Measurements from ENCODE around the gene PDE1C. TPM values are rescaled to one million over a fixed set of nuclear protein-coding genes. Genes with fewer than 3 reads are reported as not detected.

Gene PDE1C
- total RNA-seq, 2 donors from 2014 or later: 0.26 to 0.60 TPM

GRCh38 chr7:31747553-31747952 lies 322.7 kb downstream of the PDE1C start:
- no peak overlapping the region for H3K4me3 Mint-ChIP-seq
- Histone ChIP-seq H3K36me3 (ENCODE audit: control insufficient read depth, insufficient read depth, low read length) (no peaks in the 10 kb centered on the region), H3K27me3 (ENCODE audit: control insufficient read depth, insufficient read depth, low read length, poor library complexity, severe bottlenecking) (peaks cover 6% of the 10 kb centered on the region), H3K27ac (ENCODE audit: low read depth, low read length) (no peak overlapping the region), H3K4me3 (ENCODE audit: low read length) (no peak overlapping the region), H3K4me1 (ENCODE audit: control insufficient read depth, insufficient read depth, low read length) (no peaks in the 10 kb centered on the region), H3K9me3 (ENCODE audit: control insufficient read depth, low read length) (no peaks in the 10 kb centered on the region), H3K9ac (ENCODE audit: extremely low read depth, low read length, poor library complexity, severe bottlenecking) (no peak overlapping the region)
- H3K27me3 Mint-ChIP-seq (ENCODE audit: insufficient read depth): peaks cover 81% of the 10 kb centered on the region
- TF ChIP-seq CTCF (conservative IDR thresholded peaks at IDR 0.05): no peak
- H3K4me1 Mint-ChIP-seq: no peaks in the 10 kb centered on the region
- H3K36me3 Mint-ChIP-seq (ENCODE audit: low read depth): no peaks in the 10 kb centered on the region
- H3K9me3 Mint-ChIP-seq: peaks cover 5% of the 10 kb centered on the region
- no peak for DNase-seq
- H3K27ac Mint-ChIP-seq: no peak overlapping the region

GRCh38 chr7:31744294-31744874 lies 325.8 kb downstream of the PDE1C start:
- Histone ChIP-seq H3K36me3 (ENCODE audit: control insufficient read depth, insufficient read depth, low read length) (no peaks in the 10 kb centered on the region), H3K9me3 (ENCODE audit: control insufficient read depth, low read length) (no peaks in the 10 kb centered on the region), H3K9ac (ENCODE audit: extremely low read depth, low read length, poor library complexity, severe bottlenecking) (no peak overlapping the region), H3K27ac (ENCODE audit: low read depth, low read length) (no peak overlapping the region), H3K4me3 (ENCODE audit: low read length) (no peak overlapping the region), H3K27me3 (ENCODE audit: control insufficient read depth, insufficient read depth, low read length, poor library complexity, severe bottlenecking) (peaks cover 11% of the 10 kb centered on the region), H3K4me1 (ENCODE audit: control insufficient read depth, insufficient read depth, low read length) (no peaks in the 10 kb centered on the region)
- TF ChIP-seq CTCF (conservative IDR thresholded peaks at IDR 0.05): peak; percentile 96
- H3K27ac Mint-ChIP-seq: no peak overlapping the region
- H3K4me1 Mint-ChIP-seq: no peaks in the 10 kb centered on the region
- 5% methylated on average over 4 of the region's 4 CpGs for whole genome bisulfite sequencing, 2 experiments (ENCODE audit: insufficient coverage in 1 of 2, insufficient read length in 1 of 2)
- peaks cover 5% of the 10 kb centered on the region for H3K9me3 Mint-ChIP-seq
- peak; percentile 85 for DNase-seq
- H3K4me3 Mint-ChIP-seq: no peak overlapping the region
- H3K36me3 Mint-ChIP-seq (ENCODE audit: low read depth): no peaks in the 10 kb centered on the region
- H3K27me3 Mint-ChIP-seq (ENCODE audit: insufficient read depth): peaks cover 68% of the 10 kb centered on the region

GRCh38 chr7:31741852-31742251 lies 328.4 kb downstream of the PDE1C start:
- H3K27me3 ChIP-seq (ENCODE audit: control insufficient read depth, insufficient read depth, low read length, poor library complexity, severe bottlenecking): peaks cover 11% of the 10 kb centered on the region
- peaks cover 51% of the 10 kb centered on the region for H3K27me3 Mint-ChIP-seq (ENCODE audit: insufficient read depth)

More at GRCh38 chr7:31741852-31742251, 328.4 kb downstream of the PDE1C start:
- Histone ChIP-seq H3K4me1 (ENCODE audit: control insufficient read depth, insufficient read depth, low read length) (no peaks in the 10 kb centered on the region), H3K9me3 (ENCODE audit: control insufficient read depth, low read length) (no peaks in the 10 kb centered on the region), H3K9ac (ENCODE audit: extremely low read depth, low read length, poor library complexity, severe bottlenecking) (no peak overlapping the region), H3K36me3 (ENCODE audit: control insufficient read depth, insufficient read depth, low read length) (no peaks in the 10 kb centered on the region), H3K27ac (ENCODE audit: low read depth, low read length) (no peak overlapping the region), H3K4me3 (ENCODE audit: low read length) (no peak overlapping the region)
- WGBS, 2 experiments (ENCODE audit: insufficient coverage in 1 of 2, insufficient read length in 1 of 2): 94 to 95% methylated on average over 4 of the region's 4 CpGs
- H3K9me3 Mint-ChIP-seq: no peaks in the 10 kb centered on the region
- H3K4me1 Mint-ChIP-seq: no peaks in the 10 kb centered on the region
- H3K4me3 Mint-ChIP-seq: no peak overlapping the region
- H3K36me3 Mint-ChIP-seq (ENCODE audit: low read depth): no peaks in the 10 kb centered on the region
- no peak for TF ChIP-seq CTCF (conservative IDR thresholded peaks at IDR 0.05)
- H3K27ac Mint-ChIP-seq: no peak overlapping the region
- no peak for DNase-seq

Measured in endodermal cell (in vitro differentiated cells).